H9 (cell line): ENCODE data around the gene CFI. TPM values are rescaled to one million over a fixed set of nuclear protein-coding genes. Genes with fewer than 3 reads are reported as not detected.

ENCODE experiments used
- DNase-seq: peaks from one replicate; pipeline ENCODE4 v3.0.0-alpha.2; 2017
- H2AFZ ChIP-seq: one replicate; pipeline ENCODE4 v1.6.1; 2013; ENCODE audit warnings: mild to moderate bottlenecking, low read length, control low read depth, moderate library complexity
- H2AK5ac ChIP-seq: 2 replicates; pipeline ENCODE4 v1.6.1; 2013; ENCODE audit warnings: low read length, control low read depth, mixed read lengths; ENCODE audit not compliant: insufficient read length
- H2BK120ac ChIP-seq: one replicate; pipeline ENCODE4 v1.6.1; 2013; ENCODE audit warnings: low read depth, mild to moderate bottlenecking, low read length, control low read depth, inconsistent platforms; ENCODE audit not compliant: poor library complexity, severe bottlenecking
- H2BK12ac ChIP-seq: 2 replicates; pipeline ENCODE4 v1.6.1; 2013; ENCODE audit warnings: low read length, control low read depth, mixed read lengths, low read depth; ENCODE audit not compliant: insufficient read length
- H2BK15ac ChIP-seq: 2 replicates; pipeline ENCODE4 v1.6.1; 2013; ENCODE audit warnings: low read depth, low read length, control low read depth
- H2BK20ac ChIP-seq: one replicate; pipeline ENCODE4 v1.6.1; 2013; ENCODE audit warnings: low read depth, mild to moderate bottlenecking, low read length, control low read depth, inconsistent platforms; ENCODE audit not compliant: poor library complexity, severe bottlenecking
- H2BK5ac ChIP-seq: 2 replicates; pipeline ENCODE4 v1.6.1; 2013; ENCODE audit warnings: low read length, control low read depth, mixed read lengths; ENCODE audit not compliant: insufficient read length
- H3K14ac ChIP-seq: 2 replicates; pipeline ENCODE4 v1.6.1; 2013; ENCODE audit warnings: low read length, control low read depth; ENCODE audit not compliant: insufficient read depth
- H3K18ac ChIP-seq: 2 replicates; pipeline ENCODE4 v1.6.1; 2013; ENCODE audit warnings: low read depth, mild to moderate bottlenecking, mixed read lengths, low read length, control low read depth; ENCODE audit not compliant: insufficient read length
- H3K23ac ChIP-seq: 2 replicates; pipeline ENCODE4 v1.6.1; 2013; ENCODE audit warnings: low read length, control low read depth, mixed read lengths, low read depth; ENCODE audit not compliant: insufficient read length
- H3K23me2 ChIP-seq: 2 replicates; pipeline ENCODE4 v1.6.1; 2013; ENCODE audit warnings: low read depth, mild to moderate bottlenecking, mixed read lengths, low read length, control low read depth; ENCODE audit not compliant: insufficient read length, poor library complexity, severe bottlenecking
- H3K27ac ChIP-seq: 2 replicates; pipeline ENCODE4 v1.5.1; 2013; ENCODE audit warnings: low read length, control low read depth, mixed read lengths, low read depth; ENCODE audit not compliant: insufficient read length
- H3K27me3 ChIP-seq: 2 replicates; pipeline ENCODE4 v1.6.1; 2013; ENCODE audit warnings: low read length, control low read depth, inconsistent platforms; ENCODE audit not compliant: insufficient read depth
- H3K4ac ChIP-seq: 2 replicates; pipeline ENCODE4 v1.6.1; 2013; ENCODE audit warnings: low read depth, mild to moderate bottlenecking, control low read depth, inconsistent platforms, low read length, moderate library complexity
- H3K4me1 ChIP-seq: 2 replicates; pipeline ENCODE4 v1.6.1; 2013; ENCODE audit warnings: low read length, control low read depth, inconsistent platforms; ENCODE audit not compliant: insufficient read depth
- H3K4me2 ChIP-seq: 2 replicates; pipeline ENCODE4 v1.6.1; 2013; ENCODE audit warnings: low read length, control low read depth, mixed read lengths; ENCODE audit not compliant: insufficient read length, insufficient read depth
- H3K56ac ChIP-seq: 2 replicates; pipeline ENCODE4 v1.6.1; 2013; ENCODE audit warnings: low read depth, mild to moderate bottlenecking, mixed read lengths, low read length, control low read depth; ENCODE audit not compliant: insufficient read length
- H3K79me1 ChIP-seq: 2 replicates; pipeline ENCODE4 v1.6.1; 2013; ENCODE audit warnings: low read depth, mild to moderate bottlenecking, moderate library complexity, low read length, control low read depth, inconsistent platforms; ENCODE audit not compliant: insufficient read depth, poor library complexity, severe bottlenecking
- H3K79me2 ChIP-seq: 2 replicates; pipeline ENCODE4 v1.6.1; 2013; ENCODE audit warnings: low read length, control low read depth, inconsistent platforms; ENCODE audit not compliant: insufficient read depth
- H3K9ac ChIP-seq: 2 replicates; pipeline ENCODE4 v1.6.1; 2013; ENCODE audit warnings: low read length, control low read depth, mixed read lengths; ENCODE audit not compliant: insufficient read length; ENCODE audit errors: extremely low read depth
- H3K9me3 ChIP-seq: one replicate; pipeline ENCODE4 v1.6.1; 2013; ENCODE audit warnings: low read depth, low read length, inconsistent platforms; ENCODE audit not compliant: control insufficient read depth
- H3T11ph ChIP-seq: one replicate; pipeline ENCODE4 v1.6.1; 2013; ENCODE audit warnings: mild to moderate bottlenecking, low read length, control low read depth, inconsistent platforms
- H4K20me1 ChIP-seq: one replicate; pipeline ENCODE4 v1.6.1; 2013; ENCODE audit not compliant: control insufficient read depth, insufficient read length, insufficient read depth
- H4K5ac ChIP-seq: 2 replicates; pipeline ENCODE4 v1.6.1; 2013; ENCODE audit warnings: low read depth, mild to moderate bottlenecking, mixed read lengths, low read length, control low read depth; ENCODE audit not compliant: insufficient read length
- H4K8ac ChIP-seq: replicated peaks from 2 replicates; pipeline ENCODE4 v1.6.1; 2013; ENCODE audit warnings: low read length, control low read depth, mixed read lengths, low read depth; ENCODE audit not compliant: insufficient read length
- H4K91ac ChIP-seq: 2 replicates; pipeline ENCODE4 v1.6.1; 2013; ENCODE audit warnings: low read depth, mild to moderate bottlenecking, moderate library complexity, mixed read lengths, low read length, control low read depth; ENCODE audit not compliant: insufficient read length
- H3K27ac Mint-ChIP-seq, 3 experiments: 2 replicates in 2 of 3; 3 replicates in 1 of 3; pipeline ENCODE4 v1.8.0; 2020 to 2021; ENCODE audit warnings: mixed read lengths in 3 of 3, mild to moderate bottlenecking in 1 of 3, moderate library complexity in 1 of 3
- H3K27me3 Mint-ChIP-seq: 2 replicates; pipeline ENCODE4 v1.8.0; 2021; ENCODE audit warnings: low read depth, mild to moderate bottlenecking, moderate library complexity, mixed read lengths
- H3K36me3 Mint-ChIP-seq, 3 experiments: 2 replicates in 2 of 3; 3 replicates in 1 of 3; pipeline ENCODE4 v1.8.0; 2020 to 2021; ENCODE audit warnings: low read depth in 3 of 3, mixed read lengths in 3 of 3; ENCODE audit not compliant: insufficient read depth in 1 of 3
- H3K4me1 Mint-ChIP-seq, 2 experiments: 2 replicates each; pipeline ENCODE4 v1.8.0; 2020; ENCODE audit warnings: mixed read lengths in 2 of 2
- H3K4me3 Mint-ChIP-seq, 2 experiments: 2 replicates in 1 of 2; 3 replicates in 1 of 2; pipeline ENCODE4 v1.8.0; 2020 to 2021; ENCODE audit warnings: mild to moderate bottlenecking in 2 of 2, mixed read lengths in 2 of 2, moderate library complexity in 1 of 2
- H3K9me3 Mint-ChIP-seq, 2 experiments: 2 replicates in 1 of 2; 3 replicates in 1 of 2; pipeline ENCODE4 v1.8.0; 2020; ENCODE audit warnings: mild to moderate bottlenecking in 2 of 2, mixed read lengths in 2 of 2, moderate library complexity in 1 of 2
- CTCF ChIP-seq: fragments of 200-600 bp; sonication (generic); conservative IDR thresholded peaks from 3 replicates; pipeline ENCODE4 v1.8.0; 2021; ENCODE audit warnings: antibody characterized with exemption, mild to moderate bottlenecking
- WGBS: extraction: QIAGEN DNeasy Blood & Tissue Kit; methylation state at CpG from one replicate; pipeline ENCODE4 v1.1.7; 2013; ENCODE audit warnings: missing lambda C conversion rate, low lambda C conversion rate, mixed read lengths; ENCODE audit not compliant: insufficient read length; ENCODE audit errors: extremely low coverage; 5-methylcytosine and 5-hydroxymethylcytosine counted together
- total RNA-seq: library from RNA; stranded (reverse); gene quantifications from 2 replicates; pipeline ENCODE4 v1.2.1, GENCODE V29; 2021

CFI gene
- total RNA-seq, 1 experiment from 2014 or later, result not detected

GRCh38 chr4:109752525-109752924 lies 49.3 kb downstream of the CFI start:
- Histone ChIP-seq H2BK5ac (no peak overlapping the region), H3K9ac (no peak overlapping the region), H4K20me1 (no peaks in the 10 kb centered on the region), H3K4me2 (no peak overlapping the region), H3K4me1 (no peaks in the 10 kb centered on the region), H3K79me1 (no peaks in the 10 kb centered on the region), H4K91ac (no peak overlapping the region), H3K27me3 (no peaks in the 10 kb centered on the region), H3K9me3 (no peaks in the 10 kb centered on the region), H3K4ac (no peak overlapping the region), H2BK20ac (no peak overlapping the region), H2BK15ac (no peak overlapping the region), H3K27ac (no peak overlapping the region), H3K56ac (no peak overlapping the region), H2BK12ac (no peak overlapping the region), H3K23ac (no peak overlapping the region), H3T11ph (no peak overlapping the region), H2AFZ (no peak overlapping the region), H4K8ac (no peak overlapping the region), H3K79me2 (no peaks in the 10 kb centered on the region), H2AK5ac (no peak overlapping the region), H3K18ac (no peak overlapping the region), H3K14ac (no peak overlapping the region), H4K5ac (no peak overlapping the region), H2BK120ac (no peak overlapping the region), H3K23me2 (no peaks in the 10 kb centered on the region)
- no peak for DNase-seq
- no peak for TF ChIP-seq CTCF
- Mint-ChIP-seq H3K9me3 (no peaks in the 10 kb centered on the region), H3K4me3 (no peak overlapping the region), H3K27ac (no peak overlapping the region), H3K36me3 (no peaks in the 10 kb centered on the region), H3K4me1 (peaks cover 4 to 7% of the 10 kb centered on the region in 2 experiments; a peak in 2 of 4 replicates), H3K27me3 (no peaks in the 10 kb centered on the region; the same call in 1 of the 2 replicates)
- WGBS, result no CpG with 5 or more reads among the region's 1 CpG
